HepG2 (cell line): Measurements from ENCODE around the gene SLC6A8. TPM values are rescaled to one million over a fixed set of nuclear protein-coding genes. Genes with fewer than 3 reads are reported as not detected.
"Not testable (repeated sequence)": the region's sequence is repeated elsewhere in the genome, so short reads cannot be mapped to it uniquely, and the experiment has no call there.

Experiments
- ATAC-seq: fragments of 200-7000 bp; cut with Tn5 transposase; 3 replicates; pipeline ENCODE4 v1.9.1; 2020; ENCODE audit warnings: mild to moderate bottlenecking, moderate library complexity
- BruUV-seq: library from RNA; stranded (reverse); fragments of 400-500 nt; replicated peaks from 2 replicates; lab custom pipeline; 2021; lab: Mats Ljungman, UMichigan
- CTCF ChIA-PET: fragments of 300-600 bp; formaldehyde crosslinking; extraction: SDS; loops from one replicate; lab custom pipeline; 2021; ENCODE audit warnings: low total read pairs, inconsistent platforms, low intra/inter-chr PET ratio; lab: Yijun Ruan, JAX
- POLR2A ChIA-PET: fragments of 350-600 bp; sonication (Branson Sonifier 250); formaldehyde crosslinking; loops from one replicate; lab custom pipeline; 2020; ENCODE audit warnings: antibody characterized with exemption, inconsistent platforms; lab: Yijun Ruan, JAX
- DNase-seq: peaks from one replicate; pipeline ENCODE4 v3.0.0-alpha.2; 2015; ENCODE audit warnings: low spot score
- FAIRE-seq: peaks from 3 replicates; lab custom pipeline; 2011; peaks lifted over from hg19 to GRCh38; lab: Jason Lieb, UNC
- H2AFZ ChIP-seq: one replicate; pipeline ENCODE4 v1.6.1; 2011; ENCODE audit warnings: low read length, inconsistent platforms
- H3K27ac ChIP-seq: fragments of 300-600 bp; 3 replicates; pipeline ENCODE4 v1.8.0; 2011; ENCODE audit warnings: mixed run types, mild to moderate bottlenecking, mixed read lengths, low read length, inconsistent platforms; ENCODE audit not compliant: insufficient read depth; ENCODE audit errors: extremely low read length
- H3K27me3 ChIP-seq, 2 experiments: fragments of 200-600 bp in 1 of 2; 2 replicates in 1 of 2; 3 replicates in 1 of 2; pipeline versions ENCODE4 v1.6.0 to v1.8.0; 2011; ENCODE audit warnings: low read length in 2 of 2, mild to moderate bottlenecking in 2 of 2, moderate library complexity in 2 of 2, inconsistent platforms in 1 of 2; ENCODE audit not compliant: insufficient read depth in 2 of 2, control insufficient read depth in 1 of 2
- H3K36me3 ChIP-seq, 2 experiments: fragments of 200-600 bp in 1 of 2; replicated peaks in 1 of 2; 2 replicates in 1 of 2; 3 replicates in 1 of 2; pipeline versions ENCODE4 v1.5.1 to v1.8.0; 2011; ENCODE audit warnings: low read length in 2 of 2, inconsistent platforms in 1 of 2; ENCODE audit not compliant: insufficient read depth in 2 of 2, control insufficient read depth in 1 of 2
- H3K4me1 ChIP-seq: 2 replicates; pipeline ENCODE4 v1.5.1; 2012; ENCODE audit warnings: low read length, inconsistent platforms; ENCODE audit not compliant: insufficient read depth
- H3K4me2 ChIP-seq: 2 replicates; pipeline ENCODE4 v1.6.0; 2011; ENCODE audit warnings: low read depth, low read length, inconsistent platforms
- H3K4me3 ChIP-seq, 3 experiments: fragments of 200-600 bp in 1 of 3; sonication (generic), shearing (Covaris generic) in 1 of 3; replicated peaks in 1 of 3; 2 replicates each; pipeline ENCODE4 v1.5.1; 2011 to 2016; ENCODE audit warnings: low read length in 3 of 3, inconsistent platforms in 2 of 3, low read depth in 2 of 3, mild to moderate bottlenecking in 2 of 3, control low read depth in 1 of 3, mixed read lengths in 1 of 3; ENCODE audit not compliant: insufficient read depth in 1 of 3
- H3K79me2 ChIP-seq: one replicate; pipeline ENCODE4 v1.6.1; 2011; ENCODE audit warnings: low read length, inconsistent platforms; ENCODE audit not compliant: insufficient read depth
- H3K9ac ChIP-seq: 2 replicates; pipeline ENCODE4 v1.6.0; 2011; ENCODE audit warnings: mild to moderate bottlenecking, low read depth, low read length, inconsistent platforms; ENCODE audit not compliant: insufficient read depth
- H3K9me3 ChIP-seq: 2 replicates; pipeline ENCODE4 v1.5.1; 2012; ENCODE audit warnings: mild to moderate bottlenecking, low read length
- H4K20me1 ChIP-seq: 2 replicates; pipeline ENCODE4 v1.6.0; 2011; ENCODE audit warnings: inconsistent platforms, mild to moderate bottlenecking, low read length, moderate library complexity; ENCODE audit not compliant: insufficient read depth
- CHD4 ChIP-seq: fragments of 200-600 bp; sonication (generic); IDR thresholded peaks from 2 replicates; pipeline ENCODE4 v1.7.0; 2017; ENCODE audit warnings: mild to moderate bottlenecking, low read length, borderline replicate concordance
- ETV5 ChIP-seq: IDR thresholded peaks from 2 replicates; pipeline ENCODE4 v1.6.1; 2018; ENCODE audit warnings: missing biosample characterization, missing genetic modification reagents, inconsistent platforms, borderline replicate concordance
- HOXA3 ChIP-seq: sonication (generic); formaldehyde crosslinking; IDR thresholded peaks from 2 replicates; pipeline ENCODE4 v1.5.0; 2020; ENCODE audit warnings: missing genetic modification reagents
- NFE2L1 ChIP-seq: sonication (generic); formaldehyde crosslinking; IDR thresholded peaks from 2 replicates; pipeline ENCODE4 v1.4.0; 2020; ENCODE audit warnings: missing genetic modification reagents, mild to moderate bottlenecking, borderline replicate concordance
- PATZ1 ChIP-seq: sonication (generic); formaldehyde crosslinking; IDR thresholded peaks from 2 replicates; pipeline ENCODE4 v1.4.0; 2020; ENCODE audit warnings: missing genetic modification reagents
- PHF20 ChIP-seq: sonication (generic); formaldehyde crosslinking; IDR thresholded peaks from 2 replicates; pipeline ENCODE4 v1.5.0; 2020; ENCODE audit warnings: mild to moderate bottlenecking, missing genetic modification reagents
- PHF21A ChIP-seq: sonication (generic); formaldehyde crosslinking; IDR thresholded peaks from 2 replicates; pipeline ENCODE4 v1.5.0; 2020; ENCODE audit warnings: mild to moderate bottlenecking, missing genetic modification reagents
- PITX1 ChIP-seq: sonication (generic); formaldehyde crosslinking; IDR thresholded peaks from 2 replicates; pipeline ENCODE4 v1.5.1; 2020; ENCODE audit warnings: mild to moderate bottlenecking, missing genetic modification reagents
- SOX13 ChIP-seq, 3 experiments: fragments of 450-650 bp in 1 of 3; sonication (generic) in 1 of 3; formaldehyde crosslinking in 1 of 3; IDR thresholded peaks in 2 of 3; conservative IDR thresholded peaks in 1 of 3; 2 replicates each; pipeline versions ENCODE4 v1.5.0 to v1.6.1; 2016 to 2020; ENCODE audit warnings: antibody characterized with exemption in 1 of 3, mild to moderate bottlenecking in 1 of 3, missing compliant biosample characterization in 1 of 3, missing genetic modification reagents in 1 of 3, moderate library complexity in 1 of 3
- SOX5 ChIP-seq: IDR thresholded peaks from 2 replicates; pipeline ENCODE4 v1.6.1; 2016; ENCODE audit warnings: borderline replicate concordance
- STAG1 ChIP-seq: sonication (generic); formaldehyde crosslinking; IDR thresholded peaks from 2 replicates; pipeline ENCODE4 v1.4.0; 2020; ENCODE audit warnings: missing genetic modification reagents
- YY1 ChIP-seq: IDR thresholded peaks from 2 replicates; pipeline ENCODE4 v1.6.1; 2011; ENCODE audit warnings: low read length, low read depth, moderate library complexity, mild to moderate bottlenecking; ENCODE audit not compliant: insufficient read depth, insufficient replicate concordance
- ZNF460 ChIP-seq: sonication (generic); formaldehyde crosslinking; IDR thresholded peaks from 2 replicates; pipeline ENCODE4 v1.5.1; 2020; ENCODE audit warnings: missing genetic modification reagents, mild to moderate bottlenecking, borderline replicate concordance
- ZNF703 ChIP-seq: sonication (generic); formaldehyde crosslinking; IDR thresholded peaks from 2 replicates; pipeline ENCODE4 v1.5.1; 2020; ENCODE audit warnings: missing genetic modification reagents, mild to moderate bottlenecking, moderate library complexity, borderline replicate concordance
- WGBS: methylation state at CpG from one replicate; pipeline ENCODE4 v1.1.6; 2017; ENCODE audit warnings: low lambda C conversion rate; 5-methylcytosine and 5-hydroxymethylcytosine counted together
- in situ Hi-C: cut with HindIII; loops from 2 replicates; pipeline ENCODE4 v1.10.0; 2017; ENCODE audit warnings: low pct_unique_long_range_greater_than_20kb; ENCODE audit not compliant: extremely low pct_ligation_motif_present
- intact Hi-C: fragments of 100-400 bp; cut with micrococcal nuclease; formaldehyde crosslinking; loops from one replicate; pipeline ENCODE4 v1.10.0; 2022; ENCODE audit not compliant: unreplicated experiment
- polyA plus RNA-seq, 8 experiments: library from polyadenylated mRNA; depleted of rRNA in 3 of 8; stranded (reverse) in 7 of 8; unstranded in 1 of 8; fragments of >200 nt; fragmentation: Illumina TruSeq in 4 of 8; extraction: Trizol in 4 of 8; gene quantifications; 2 replicates each; pipeline versions ENCODE4 v1.2.1 to v1.2.3, GENCODE V29; 2011 to 2016; ENCODE audit warnings: low read depth in 4 of 8, missing spikeins in 1 of 8, mixed read lengths in 1 of 8; ENCODE audit not compliant: insufficient read depth in 1 of 8
- total RNA-seq, 5 experiments: library from RNA; depleted of rRNA; stranded (reverse); fragments of >200 nt; fragmentation: Illumina TruSeq; extraction: Trizol; gene quantifications; 2 replicates each; pipeline ENCODE4 v1.2.3, GENCODE V29; 2016; ENCODE audit warnings: low read depth in 1 of 5
- TF ChIP-seq, protein P1 (sequence below): IDR thresholded peaks from 2 replicates; pipeline ENCODE4 v1.6.1; 2012; ENCODE audit warnings: inconsistent platforms

Gene SLC6A8
- total and polyA plus RNA-seq, 2 of the 13 experiments (the other 11 are each of a cell fraction or from before 2014, with no cell fraction given), result 13.9 to 176 TPM

- 100% methylated on average over 8 of the region's 8 CpGs for WGBS
- H3K4me3 ChIP-seq, POLR2A ChIA-PET, H3K9ac ChIP-seq, CTCF ChIA-PET, DNase-seq, H3K36me3 ChIP-seq, ATAC-seq, in situ Hi-C loops, H2AFZ ChIP-seq, H3K79me2 ChIP-seq, H3K4me2 ChIP-seq, H3K9me3 ChIP-seq, H4K20me1 ChIP-seq, intact Hi-C loops, H3K27me3 ChIP-seq, BruUV-seq, FAIRE-seq: not testable (repeated sequence)
- H3K27ac ChIP-seq, result peak overlapping the region; percentile 55
- TF ChIP-seq ZNF460, result peak; percentile 44; the same call in 1 of the 2 replicates
- peaks cover 35% of the 10 kb centered on the region for H3K4me1 ChIP-seq
Observed at GRCh38 chrX:153683486-153683885, 4.2 kb upstream of the SLC6A8 start.

DNA sequence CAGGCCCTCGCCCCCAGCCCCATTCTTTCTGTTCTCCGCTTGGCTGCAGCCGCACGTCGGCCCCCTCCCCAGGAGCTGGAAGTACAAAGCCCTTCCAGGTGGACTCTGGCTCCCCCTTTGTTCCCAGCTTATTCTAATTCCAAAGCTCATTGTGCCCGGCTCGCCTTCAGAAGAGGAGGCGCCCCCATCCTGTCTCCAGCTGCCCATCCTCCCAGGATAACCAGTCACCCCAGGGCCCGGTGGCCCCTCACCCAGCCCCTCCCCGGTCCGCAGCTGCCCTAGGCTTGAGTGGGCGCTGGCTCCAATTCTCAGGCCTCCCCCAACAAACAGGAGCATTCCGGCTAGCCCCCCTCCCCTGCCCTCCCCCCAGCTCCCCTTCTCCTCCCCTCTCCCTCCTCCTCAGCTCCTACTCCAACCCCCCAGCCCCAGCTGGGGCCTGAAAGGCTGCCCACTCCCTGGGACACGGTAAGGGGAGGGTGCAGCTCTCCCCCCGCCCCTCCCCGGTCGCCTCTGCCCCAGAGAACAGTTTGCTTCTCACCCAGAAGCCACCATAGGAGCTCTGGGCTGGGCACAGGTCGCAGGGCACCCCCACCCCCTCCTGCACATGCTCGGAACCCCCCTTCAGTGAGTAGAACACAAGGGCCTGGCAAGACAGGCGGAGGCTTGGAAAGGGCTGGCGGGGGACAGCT is 3.1 kb upstream of the SLC6A8 start:
- WGBS, result under 1% methylated on average over 10 of the region's 21 CpGs
- H3K79me2 ChIP-seq, result peaks cover 13% of the 10 kb centered on the region
- no TSS peak for BruUV-seq
- CTCF ChIA-PET, result no interaction called here
- in situ Hi-C loops, result no loop called here
- H3K27ac ChIP-seq, result peak overlapping the region; percentile 76
- peaks cover 35% of the 10 kb centered on the region for H3K4me1 ChIP-seq
- H3K9ac ChIP-seq, result peak overlapping the region; percentile 71
- no peaks in the 10 kb centered on the region; a peak in 1 of 5 replicates for H3K36me3 ChIP-seq
- H3K27me3 ChIP-seq, result no peaks in the 10 kb centered on the region
- peak overlapping the region; percentile 54 to 73 (median 60) for H3K4me3 ChIP-seq
- no peak overlapping the region for H2AFZ ChIP-seq
- H3K4me2 ChIP-seq, result peak overlapping the region; percentile 74
- intact Hi-C loops, result no loop called here
- POLR2A ChIA-PET, result interaction anchor here (0.6 to 1.2 kb wide), 4 partner anchors 9 to 711 kb away, joined by 3 to 4 read pairs (median 3); partner anchors contain the start of genes IDH3G and SSR4
- H4K20me1 ChIP-seq, result peaks cover 3% of the 10 kb centered on the region; the same call in 1 of the 2 replicates
- DNase-seq (peak; percentile 43), ATAC-seq (peak; percentile 29), FAIRE-seq (no peak)
- no peaks in the 10 kb centered on the region for H3K9me3 ChIP-seq
- TF ChIP-seq PHF21A (CRISPR knock-in tag) (0 out of 2 replicates have a peak, but pooled peaks have one; percentile 44), PHF20 (CRISPR knock-in tag) (no peak), YY1 (peak; percentile 2), CHD4 (no peak), NFE2L1 (no peak), PATZ1 (CRISPR knock-in tag) (peak; percentile 45; the same call in 1 of the 2 replicates), STAG1 (CRISPR knock-in tag) (peak; percentile 15; the same call in 1 of the 2 replicates), ZNF703 (CRISPR knock-in tag) (no peak), SOX13 (IDR thresholded peaks at IDR 0.05) (peak; percentile 74), SOX13 (CRISPR knock-in tag; conservative IDR thresholded peaks at IDR 0.05 in 1 of 2, IDR thresholded peaks at IDR 0.05 in 1 of 2) (peak in 1 of 2 experiments; percentile 68; a peak in 2 of 4 replicates), SOX5 (peak; percentile 76), ETV5 (CRISPR knock-in tag) (peak; percentile 16; the same call in 1 of the 2 replicates), PITX1 (CRISPR knock-in tag) (peak; percentile 38; the same call in 1 of the 2 replicates), HOXA3 (peak; percentile 15; the same call in 1 of the 2 replicates)
- TF ChIP-seq, protein P1, sequence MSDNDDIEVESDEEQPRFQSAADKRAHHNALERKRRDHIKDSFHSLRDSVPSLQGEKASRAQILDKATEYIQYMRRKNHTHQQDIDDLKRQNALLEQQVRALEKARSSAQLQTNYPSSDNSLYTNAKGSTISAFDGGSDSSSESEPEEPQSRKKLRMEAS, result peak; percentile 23; the same call in 1 of the 2 replicates
